Iris pigment epithelial cell (primary cell): ENCODE data around the gene SORBS2.

Source experiments
- DNase-seq: peaks from one replicate; pipeline ENCODE4 v3.0.0-alpha.2; 2011; ENCODE audit warnings: low read depth

Gene SORBS2

GRCh38 chr4:185836241-185837084, 24.5 kb upstream of the SORBS2 start:
- DNase-seq, result no peak

DNA sequence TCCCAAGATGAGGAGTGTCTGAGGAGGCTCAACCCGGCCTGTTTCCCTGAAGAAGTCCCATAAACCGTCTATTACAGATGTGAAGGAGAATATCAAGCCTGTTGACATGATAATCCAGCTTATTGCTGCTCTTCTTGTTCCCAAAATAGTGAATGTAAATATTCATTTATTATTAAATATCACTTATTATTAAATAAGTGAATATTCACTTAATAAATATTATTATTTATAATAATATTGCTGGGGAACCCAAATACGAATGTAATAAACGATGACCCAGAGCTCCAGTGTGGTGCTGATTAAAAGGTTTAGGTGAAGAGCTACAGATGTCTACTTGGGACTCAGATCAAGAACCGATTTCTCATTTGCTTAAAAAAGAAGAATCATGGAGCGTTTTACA, 23.8 kb upstream of the SORBS2 start:
- no peak for DNase-seq

DNA sequence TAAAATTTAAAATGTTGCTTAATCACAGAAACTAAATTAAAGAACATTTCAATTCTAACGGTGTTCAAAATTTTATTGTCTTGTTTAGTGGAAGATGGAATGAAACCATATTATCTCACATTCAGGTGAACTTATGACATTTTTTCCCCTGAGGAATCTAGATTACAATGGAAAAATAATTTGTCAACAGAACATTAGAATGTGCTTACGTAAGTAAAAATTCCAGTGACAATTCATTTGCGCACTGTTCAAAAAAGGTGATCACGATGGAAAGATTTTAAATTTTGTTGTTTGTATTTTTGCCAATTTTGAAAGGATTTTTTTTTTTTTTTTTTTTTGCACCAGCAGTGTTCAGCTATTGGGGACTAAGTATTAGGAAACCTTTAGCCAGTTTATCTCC, 23.3 kb upstream of the SORBS2 start:
- no peak for DNase-seq

- DNase-seq, result no peak
Measured at GRCh38 chr4:185834778-185835177, 22.8 kb upstream of the SORBS2 start.

DNA sequence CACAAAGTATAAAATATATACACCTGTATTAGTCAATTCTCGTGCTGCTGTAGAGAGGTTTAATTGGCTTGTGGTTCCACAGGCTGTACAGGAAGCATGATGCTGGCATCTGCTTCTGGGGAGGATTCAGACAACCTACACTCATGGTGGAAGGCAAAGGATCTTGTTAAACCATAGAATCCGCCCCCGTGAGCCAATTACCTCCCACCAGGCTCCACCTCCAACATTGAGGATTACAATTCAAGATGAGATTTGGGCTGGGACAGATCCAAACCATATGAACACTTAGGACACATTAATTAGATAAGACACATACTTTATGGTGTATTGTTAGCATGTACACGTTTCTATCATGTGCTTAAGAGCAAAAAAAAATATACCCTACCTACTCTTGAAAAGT, 22.1 kb upstream of the SORBS2 start:
- DNase-seq, result no peak

DNA sequence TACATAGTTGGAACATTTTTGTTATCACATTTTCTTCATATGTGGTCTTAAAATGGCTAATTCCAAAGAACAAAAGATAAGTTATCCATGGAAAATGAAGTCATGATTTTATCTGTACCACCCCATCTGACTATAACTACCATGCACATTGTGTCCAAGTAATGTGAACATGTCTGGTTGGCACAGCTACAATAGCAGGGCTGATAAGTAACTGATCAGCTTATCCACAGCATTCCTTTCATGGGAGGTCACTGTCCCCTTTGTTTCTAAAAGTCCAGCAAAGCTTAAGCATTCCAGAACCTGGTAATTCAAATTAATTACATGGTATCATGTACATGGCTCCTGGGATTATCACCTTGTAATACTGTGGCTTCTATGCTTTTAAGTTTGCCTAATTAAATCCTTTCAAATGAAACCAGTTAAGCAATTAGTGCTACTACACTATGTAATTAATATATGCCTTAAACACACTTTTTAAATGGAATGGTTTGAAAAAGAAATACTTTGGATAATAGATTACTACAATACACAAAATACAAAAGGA, 21.1 kb upstream of the SORBS2 start:
- DNase-seq, result peak; percentile 66

- DNase-seq, result no peak
Measured at GRCh38 chr4:185831125-185831815, 19.3 kb upstream of the SORBS2 start.

DNA sequence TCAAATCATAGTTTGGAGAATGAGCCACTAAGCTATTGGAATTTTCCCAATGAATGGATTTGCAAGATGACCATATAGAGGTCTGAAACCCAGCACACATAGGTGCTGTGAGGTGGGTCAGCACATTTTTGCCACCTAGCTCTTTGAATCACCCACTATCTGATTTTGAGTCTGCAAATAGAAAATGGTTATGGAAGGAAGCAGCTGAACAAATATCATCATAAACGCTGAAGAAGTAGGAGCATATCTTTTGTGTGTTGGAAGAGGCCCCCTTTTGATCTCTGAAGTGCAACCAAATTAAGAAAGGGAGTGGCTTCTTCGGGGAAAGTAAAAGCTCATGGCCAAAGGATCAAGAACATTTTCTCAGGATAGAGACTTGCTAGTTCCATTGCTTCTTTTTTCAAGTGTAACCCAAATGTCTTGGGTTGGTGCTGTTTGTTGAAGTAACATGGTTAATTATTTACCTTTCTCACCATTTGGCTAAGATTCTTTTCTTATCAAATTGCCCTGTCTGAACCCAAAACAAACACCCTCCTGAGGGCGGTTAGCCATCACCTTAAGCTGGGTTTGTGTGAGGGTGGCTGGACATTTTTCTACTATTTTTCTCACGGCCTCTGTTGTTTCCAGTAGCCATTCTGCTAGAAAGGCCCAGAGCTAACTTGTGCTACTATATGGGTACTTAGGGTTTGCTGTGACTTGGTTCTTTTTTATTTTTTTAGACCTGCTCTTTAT, 18.4 kb upstream of the SORBS2 start:
- no peak for DNase-seq

- no peak for DNase-seq
Measured at GRCh38 chr4:185826381-185826780, 14.4 kb upstream of the SORBS2 start.

GRCh38 chr4:185825737-185826136, 13.7 kb upstream of the SORBS2 start:
- no peak for DNase-seq

- DNase-seq, result no peak
Measured at GRCh38 chr4:185822791-185823190, 10.8 kb upstream of the SORBS2 start.

- no peak for DNase-seq
Measured at GRCh38 chr4:185821029-185821419, 9.0 kb upstream of the SORBS2 start.

GRCh38 chr4:185820146-185821028, 8.4 kb upstream of the SORBS2 start:
- no peak for DNase-seq

DNA sequence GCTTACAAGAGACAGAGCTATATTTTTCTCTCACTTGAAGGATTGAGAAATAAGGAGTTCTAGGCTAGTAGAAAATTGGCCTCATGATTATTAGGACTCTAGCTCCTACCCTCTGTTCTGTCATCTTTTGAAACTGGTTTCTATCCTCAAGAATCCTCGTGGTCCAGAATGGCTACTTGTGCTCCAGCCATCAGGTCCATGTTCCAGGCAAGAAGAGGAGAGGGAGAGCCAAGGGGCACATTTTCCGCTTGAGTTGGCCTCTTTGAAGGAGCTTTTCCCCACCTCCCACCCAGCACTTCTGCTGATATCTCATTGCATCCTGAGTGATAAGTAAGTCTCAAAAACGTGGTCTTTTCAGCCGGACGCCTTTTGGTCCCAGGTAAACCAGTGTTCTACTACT, 7.2 kb upstream of the SORBS2 start:
- DNase-seq, result no peak

- no peak for DNase-seq
Measured at GRCh38 chr4:185817403-185817818, 5.4 kb upstream of the SORBS2 start.

DNA sequence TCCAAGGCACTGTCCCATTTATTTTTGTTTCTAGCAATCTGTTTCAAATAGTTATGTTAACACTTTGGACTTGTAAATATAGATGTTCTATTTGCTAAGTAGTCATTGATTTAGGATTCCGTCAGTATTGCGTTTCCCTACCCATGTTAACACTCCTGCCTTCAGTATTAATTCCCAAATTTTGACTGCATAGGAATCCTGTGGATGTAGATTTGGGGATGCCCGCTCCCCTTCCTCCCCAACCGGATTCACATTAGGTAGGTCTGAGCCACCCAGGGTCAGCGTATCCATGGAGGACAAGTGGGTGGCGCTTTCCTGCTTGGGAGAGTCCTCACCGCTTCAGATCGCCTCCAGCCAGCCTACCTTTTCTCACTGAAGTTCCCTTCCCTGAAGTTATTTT, 1.1 kb upstream of the SORBS2 start:
- DNase-seq, result no peak

GRCh38 chr4:185810746-185811508, 1.1 kb downstream of the SORBS2 start:
- no peak for DNase-seq

DNA sequence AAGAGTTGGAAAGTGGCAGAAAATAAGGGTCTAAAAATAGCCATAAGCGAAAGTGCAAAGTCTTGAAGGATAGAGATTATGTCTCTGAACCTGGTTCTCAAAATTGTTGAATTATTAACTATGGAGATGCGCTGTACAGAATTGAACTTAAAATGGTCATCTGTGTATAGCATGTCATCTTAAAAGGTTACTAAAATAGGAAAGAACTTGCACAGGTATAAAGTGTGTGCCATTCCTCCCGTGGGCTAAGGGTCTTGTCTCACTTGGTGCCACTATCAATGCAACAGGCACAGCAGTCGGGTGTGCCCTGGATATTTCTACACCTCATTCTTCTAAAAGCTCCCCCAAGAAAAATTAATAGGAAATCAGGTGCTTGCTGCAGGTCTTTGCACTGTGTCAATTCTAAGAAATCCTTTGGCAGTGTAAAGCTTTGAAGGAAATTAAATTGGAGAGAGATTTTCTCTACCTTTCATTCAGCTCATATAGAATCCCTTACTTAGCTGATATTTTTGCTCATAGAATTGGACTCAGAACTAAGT, 2.4 kb downstream of the SORBS2 start:
- no peak for DNase-seq

DNA sequence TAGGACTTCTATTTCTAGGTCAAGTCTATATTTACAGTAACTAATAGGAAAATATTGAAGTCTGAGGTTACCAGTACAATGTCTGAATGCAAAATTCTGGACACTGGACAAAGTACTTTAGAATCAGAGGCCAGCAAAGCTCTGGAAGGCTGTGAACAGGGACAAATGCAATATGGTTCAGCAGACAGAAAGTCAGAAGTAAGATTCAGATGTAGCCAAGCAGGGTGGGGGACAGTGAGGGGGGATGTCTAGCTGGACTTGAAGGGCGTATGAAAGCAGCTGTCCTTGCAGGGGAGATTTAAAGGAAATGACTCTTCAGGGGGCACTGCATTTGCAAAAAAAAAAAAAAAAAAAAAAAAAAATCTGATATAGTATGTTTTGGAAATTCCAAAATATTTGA, 2.9 kb downstream of the SORBS2 start:
- DNase-seq, result no peak

GRCh38 chr4:185805979-185806378, 6.0 kb downstream of the SORBS2 start:
- no peak for DNase-seq
